ENCODE measurements around the gene USP8.

Gene USP8

DNA sequence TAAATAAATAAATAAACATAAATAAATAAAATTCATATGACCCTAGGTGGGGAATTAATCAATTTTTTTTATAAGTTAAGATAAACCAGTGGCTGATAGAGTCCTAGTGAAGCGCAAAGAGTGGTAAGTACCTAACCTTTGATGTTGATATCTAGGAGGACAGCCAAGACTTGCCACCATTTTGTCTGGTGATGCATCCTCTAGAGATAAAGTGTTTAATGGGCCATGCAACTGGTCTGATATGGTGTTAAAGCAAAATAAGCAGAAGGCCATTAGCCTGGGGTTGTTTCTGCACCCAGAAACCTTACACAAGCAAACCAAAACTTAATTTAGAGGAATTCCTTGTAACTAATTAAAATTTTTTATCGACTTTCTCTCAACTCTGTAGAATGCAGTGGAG lies 9.6 kb upstream of the USP8 start:
- TF ChIP-seq ZC3H10 (CRISPR knock-in tag; IDR thresholded peaks at IDR 0.05), result no peak
- no peak for TF ChIP-seq ARNTL (CRISPR knock-in tag; IDR thresholded peaks at IDR 0.05; ENCODE audit: borderline replicate concordance, low read depth)
- no peak for TF ChIP-seq ZFP3 (CRISPR knock-in tag; IDR thresholded peaks at IDR 0.05)
- no peak for TF ChIP-seq ZFP30 (CRISPR knock-in tag; IDR thresholded peaks at IDR 0.05)
- TF ChIP-seq ZNF70 (CRISPR knock-in tag; IDR thresholded peaks at IDR 0.05), result no peak
- no peak for TF ChIP-seq TCF4 (CRISPR knock-in tag; IDR thresholded peaks at IDR 0.05; ENCODE audit: borderline replicate concordance)
- TF ChIP-seq CREB5 (CRISPR knock-in tag; IDR thresholded peaks at IDR 0.05; ENCODE audit: low read depth), result no peak
- no peak for TF ChIP-seq OSR1 (CRISPR knock-in tag; IDR thresholded peaks at IDR 0.05)

GRCh38 chr15:50415752-50416404 lies 8.3 kb upstream of the USP8 start:
- no peak for TF ChIP-seq BACH2 (CRISPR knock-in tag; IDR thresholded peaks at IDR 0.05; ENCODE audit: borderline replicate concordance)
- no peak for TF ChIP-seq ZNF565 (CRISPR knock-in tag; conservative IDR thresholded peaks at IDR 0.05; ENCODE audit: low read depth)
- TF ChIP-seq, protein P1, sequence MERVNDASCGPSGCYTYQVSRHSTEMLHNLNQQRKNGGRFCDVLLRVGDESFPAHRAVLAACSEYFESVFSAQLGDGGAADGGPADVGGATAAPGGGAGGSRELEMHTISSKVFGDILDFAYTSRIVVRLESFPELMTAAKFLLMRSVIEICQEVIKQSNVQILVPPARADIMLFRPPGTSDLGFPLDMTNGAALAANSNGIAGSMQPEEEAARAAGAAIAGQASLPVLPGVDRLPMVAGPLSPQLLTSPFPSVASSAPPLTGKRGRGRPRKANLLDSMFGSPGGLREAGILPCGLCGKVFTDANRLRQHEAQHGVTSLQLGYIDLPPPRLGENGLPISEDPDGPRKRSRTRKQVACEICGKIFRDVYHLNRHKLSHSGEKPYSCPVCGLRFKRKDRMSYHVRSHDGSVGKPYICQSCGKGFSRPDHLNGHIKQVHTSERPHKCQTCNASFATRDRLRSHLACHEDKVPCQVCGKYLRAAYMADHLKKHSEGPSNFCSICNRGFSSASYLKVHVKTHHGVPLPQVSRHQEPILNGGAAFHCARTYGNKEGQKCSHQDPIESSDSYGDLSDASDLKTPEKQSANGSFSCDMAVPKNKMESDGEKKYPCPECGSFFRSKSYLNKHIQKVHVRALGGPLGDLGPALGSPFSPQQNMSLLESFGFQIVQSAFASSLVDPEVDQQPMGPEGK (CRISPR knock-in tag; IDR thresholded peaks at IDR 0.05; ENCODE audit: borderline replicate concordance), result no peak
- no peak for TF ChIP-seq POU6F1 (CRISPR knock-in tag; IDR thresholded peaks at IDR 0.05; ENCODE audit: borderline replicate concordance, low read depth)
- no peak for TF ChIP-seq ARNTL (CRISPR knock-in tag; IDR thresholded peaks at IDR 0.05; ENCODE audit: borderline replicate concordance, low read depth)
- no peak for TF ChIP-seq GLIS3 (CRISPR knock-in tag; IDR thresholded peaks at IDR 0.05)
- no peak for TF ChIP-seq CREB5 (CRISPR knock-in tag; IDR thresholded peaks at IDR 0.05; ENCODE audit: low read depth)
- TF ChIP-seq TOX (CRISPR knock-in tag; IDR thresholded peaks at IDR 0.05; ENCODE audit: borderline replicate concordance), result no peak
- no peak for TF ChIP-seq TSHZ2 (CRISPR knock-in tag; IDR thresholded peaks at IDR 0.05)
- no peak for TF ChIP-seq CSDC2 (CRISPR knock-in tag; IDR thresholded peaks at IDR 0.05)
- no peak for TF ChIP-seq ZNF70 (CRISPR knock-in tag; IDR thresholded peaks at IDR 0.05)
- no peak for TF ChIP-seq SNAI2 (CRISPR knock-in tag; IDR thresholded peaks at IDR 0.05)
- TF ChIP-seq ZFP30 (CRISPR knock-in tag; IDR thresholded peaks at IDR 0.05), result no peak
- no peak for TF ChIP-seq PPARA (CRISPR knock-in tag; IDR thresholded peaks at IDR 0.05; ENCODE audit: borderline replicate concordance)
- no peak for TF ChIP-seq ZC3H10 (CRISPR knock-in tag; IDR thresholded peaks at IDR 0.05)
- TF ChIP-seq CSRNP3 (CRISPR knock-in tag; IDR thresholded peaks at IDR 0.05), result no peak
- ATAC-seq, result peak; percentile 34; the same call in 1 of the 3 replicates

More for the DNA sequence above, 9.6 kb upstream of the USP8 start:
- ATAC-seq, result no peak

Measured in SK-N-SH treated with all-trans-retinoic acid at 6 μM for 48 hours (cell line).